IPS DF 6.9 (cell line): ENCODE results near the gene HMCN2.

Experiments used
- DNase-seq: peaks from one replicate; pipeline ENCODE4 v3.0.0-alpha.2; 2013; ENCODE audit warnings: low read depth, low spot score
- H3K27ac ChIP-seq: one replicate; pipeline ENCODE4 v1.5.1; 2013; ENCODE audit warnings: low read length, control low read depth
- H3K27me3 ChIP-seq: 2 replicates; pipeline ENCODE4 v1.6.1; 2013; ENCODE audit warnings: mild to moderate bottlenecking, low read length; ENCODE audit not compliant: control insufficient read depth, insufficient read depth
- H3K36me3 ChIP-seq: 2 replicates; pipeline ENCODE4 v1.6.1; 2013; ENCODE audit warnings: low read length; ENCODE audit not compliant: control insufficient read depth, insufficient read depth
- H3K4me1 ChIP-seq: 2 replicates; pipeline ENCODE4 v1.6.1; 2013; ENCODE audit warnings: low read length; ENCODE audit not compliant: control insufficient read depth, insufficient read depth
- H3K4me3 ChIP-seq: 2 replicates; pipeline ENCODE4 v1.5.1; 2013; ENCODE audit warnings: mild to moderate bottlenecking, low read length
- H3K9me3 ChIP-seq: 2 replicates; pipeline ENCODE4 v1.6.1; 2013; ENCODE audit warnings: low read length, inconsistent platforms; ENCODE audit not compliant: control insufficient read depth, insufficient read depth
- WGBS: extraction: QIAGEN DNeasy Blood & Tissue Kit; methylation state at CpG from one replicate; pipeline ENCODE4 v1.1.7; 2013; ENCODE audit warnings: mixed read lengths, missing lambda C conversion rate; ENCODE audit not compliant: insufficient read length, insufficient coverage; 5-methylcytosine and 5-hydroxymethylcytosine counted together

Gene HMCN2

DNA sequence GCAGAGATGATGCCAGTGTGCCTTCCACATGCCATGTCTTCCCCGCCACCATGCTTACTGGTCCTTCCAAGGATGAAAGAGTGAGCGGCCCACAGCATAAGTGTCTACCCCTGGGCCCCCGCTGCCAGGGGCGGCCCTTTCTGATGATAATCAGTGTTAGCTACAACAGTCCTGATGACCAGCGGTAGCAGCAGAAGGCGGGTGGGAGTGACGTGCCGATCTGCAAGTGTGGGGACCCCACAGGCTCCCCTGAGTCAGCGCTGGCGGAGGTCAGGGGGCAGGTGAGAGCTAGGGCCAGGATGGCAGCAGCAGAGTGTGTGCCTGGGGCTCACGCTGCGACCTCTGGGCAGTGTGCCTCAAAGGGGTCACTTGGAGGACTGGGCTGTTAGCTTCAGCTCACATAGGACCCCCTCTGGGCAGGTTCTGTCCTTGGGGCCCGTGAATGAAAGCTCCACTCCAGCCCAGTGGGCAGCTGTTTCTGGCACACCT is 80.4 kb downstream of the HMCN2 start:
- Histone ChIP-seq H3K36me3 (no peaks in the 10 kb centered on the region), H3K27me3 (no peaks in the 10 kb centered on the region), H3K9me3 (no peaks in the 10 kb centered on the region), H3K4me1 (peaks cover 7% of the 10 kb centered on the region), H3K4me3 (no peak overlapping the region), H3K27ac (no peak overlapping the region)
- DNase-seq: no peak
- no CpG with 5 or more reads among the region's 13 CpGs for WGBS

GRCh38 chr9:130346431-130346830 is 80.9 kb downstream of the HMCN2 start:
- H3K27ac ChIP-seq: no peak overlapping the region

GRCh38 chr9:130347036-130347435 is 81.5 kb downstream of the HMCN2 start:
- Histone ChIP-seq H3K9me3 (no peaks in the 10 kb centered on the region), H3K4me3 (no peak overlapping the region), H3K36me3 (no peaks in the 10 kb centered on the region), H3K4me1 (peaks cover 7% of the 10 kb centered on the region), H3K27ac (no peak overlapping the region), H3K27me3 (no peaks in the 10 kb centered on the region)
- DNase-seq: no peak
- no CpG with 5 or more reads among the region's 14 CpGs for WGBS

More at GRCh38 chr9:130346431-130346830, 80.9 kb downstream of the HMCN2 start:
- Histone ChIP-seq H3K4me3 (no peak overlapping the region), H3K27me3 (no peaks in the 10 kb centered on the region), H3K9me3 (no peaks in the 10 kb centered on the region), H3K36me3 (no peaks in the 10 kb centered on the region), H3K4me1 (peaks cover 7% of the 10 kb centered on the region)
- no peak for DNase-seq
- no CpG with 5 or more reads among the region's 14 CpGs for WGBS

GRCh38 chr9:130347931-130348330 is 82.4 kb downstream of the HMCN2 start:
- no peak for DNase-seq
- no peaks in the 10 kb centered on the region for H3K36me3 ChIP-seq
- no peaks in the 10 kb centered on the region for H3K9me3 ChIP-seq
- WGBS: no CpG with 5 or more reads among the region's 6 CpGs
- peaks cover 7% of the 10 kb centered on the region for H3K4me1 ChIP-seq
- H3K27ac ChIP-seq: no peak overlapping the region
- H3K4me3 ChIP-seq: no peak overlapping the region
- no peaks in the 10 kb centered on the region for H3K27me3 ChIP-seq

DNA sequence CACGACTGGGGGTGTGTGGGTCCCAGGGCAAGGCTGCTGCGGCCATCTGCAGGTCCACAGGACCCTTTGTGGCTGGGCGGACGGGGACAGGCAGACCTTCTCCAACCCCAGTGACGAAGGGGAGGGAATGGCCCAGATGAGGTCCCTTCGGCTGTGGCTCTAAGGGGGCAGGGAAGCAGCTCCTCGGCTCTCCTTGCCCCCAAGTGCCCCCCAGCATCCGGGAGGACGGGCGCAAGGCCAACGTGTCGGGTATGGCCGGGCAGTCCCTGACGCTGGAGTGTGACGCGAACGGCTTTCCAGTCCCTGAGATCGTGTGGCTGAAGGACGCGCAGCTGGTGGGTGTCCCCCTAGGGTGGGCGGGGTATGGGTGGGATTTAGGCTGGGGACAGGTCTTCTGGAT is 82.8 kb downstream of the HMCN2 start:
- Histone ChIP-seq H3K9me3 (no peaks in the 10 kb centered on the region), H3K36me3 (no peaks in the 10 kb centered on the region), H3K4me1 (peaks cover 7% of the 10 kb centered on the region), H3K4me3 (no peak overlapping the region), H3K27ac (no peak overlapping the region), H3K27me3 (no peaks in the 10 kb centered on the region)
- no CpG with 5 or more reads among the region's 21 CpGs for WGBS
- no peak for DNase-seq

DNA sequence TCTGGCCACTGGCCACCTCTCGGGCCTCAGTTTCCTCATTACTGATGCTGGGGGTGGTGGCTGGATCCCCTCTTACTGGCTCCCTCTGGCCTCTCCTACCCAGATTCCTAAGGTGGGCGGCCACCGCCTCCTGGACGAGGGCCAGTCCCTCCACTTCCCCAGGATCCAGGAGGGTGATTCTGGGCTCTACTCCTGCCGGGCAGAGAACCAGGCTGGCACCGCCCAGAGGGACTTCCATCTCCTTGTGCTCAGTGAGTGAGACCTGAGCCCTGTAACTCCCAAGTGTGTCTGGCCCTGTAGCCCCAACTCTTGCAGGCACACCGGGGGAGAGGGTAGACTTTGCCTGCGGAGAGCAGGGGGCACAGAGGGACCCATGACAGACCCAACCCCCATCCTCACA is 83.3 kb downstream of the HMCN2 start:
- no CpG with 5 or more reads among the region's 8 CpGs for WGBS
- no peak overlapping the region for H3K27ac ChIP-seq
- no peak overlapping the region for H3K4me3 ChIP-seq
- H3K4me1 ChIP-seq: peaks cover 7% of the 10 kb centered on the region
- DNase-seq: no peak
- H3K27me3 ChIP-seq: no peaks in the 10 kb centered on the region
- no peaks in the 10 kb centered on the region for H3K36me3 ChIP-seq
- no peaks in the 10 kb centered on the region for H3K9me3 ChIP-seq

- DNase-seq: no peak
- Histone ChIP-seq H3K4me3 (no peak overlapping the region), H3K9me3 (no peaks in the 10 kb centered on the region), H3K27ac (no peak overlapping the region), H3K4me1 (peaks cover 7% of the 10 kb centered on the region), H3K36me3 (no peaks in the 10 kb centered on the region), H3K27me3 (no peaks in the 10 kb centered on the region)
- WGBS: no CpG with 5 or more reads among the region's 11 CpGs
Observed at GRCh38 chr9:130349398-130349797, 83.8 kb downstream of the HMCN2 start.

DNA sequence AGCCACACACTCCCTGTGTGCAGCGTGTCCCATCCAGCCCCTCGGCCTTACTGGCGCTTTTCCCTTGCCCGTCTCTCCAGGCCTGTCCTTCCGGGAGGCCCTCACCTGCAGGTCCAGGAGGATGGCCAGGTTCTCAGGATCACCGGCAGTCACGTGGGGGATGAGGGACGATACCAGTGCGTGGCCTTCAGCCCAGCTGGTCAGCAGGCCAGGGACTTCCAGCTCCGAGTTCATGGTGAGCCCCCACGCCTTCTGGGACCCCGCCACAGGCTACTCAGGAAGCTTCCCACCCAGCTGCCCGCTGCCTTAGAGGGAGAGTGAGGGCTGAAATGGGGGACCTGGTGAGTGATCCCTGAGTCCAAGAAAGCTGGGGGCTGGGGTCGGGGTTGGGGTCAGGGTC is 85.8 kb downstream of the HMCN2 start:
- no peak overlapping the region for H3K4me3 ChIP-seq
- DNase-seq: no peak
- H3K9me3 ChIP-seq: no peaks in the 10 kb centered on the region
- peaks cover 2% of the 10 kb centered on the region; the same call in 1 of the 2 replicates for H3K36me3 ChIP-seq
- H3K4me1 ChIP-seq: no peaks in the 10 kb centered on the region
- no peaks in the 10 kb centered on the region for H3K27me3 ChIP-seq
- no CpG with 5 or more reads among the region's 14 CpGs for WGBS
- H3K27ac ChIP-seq: no peak overlapping the region

DNA sequence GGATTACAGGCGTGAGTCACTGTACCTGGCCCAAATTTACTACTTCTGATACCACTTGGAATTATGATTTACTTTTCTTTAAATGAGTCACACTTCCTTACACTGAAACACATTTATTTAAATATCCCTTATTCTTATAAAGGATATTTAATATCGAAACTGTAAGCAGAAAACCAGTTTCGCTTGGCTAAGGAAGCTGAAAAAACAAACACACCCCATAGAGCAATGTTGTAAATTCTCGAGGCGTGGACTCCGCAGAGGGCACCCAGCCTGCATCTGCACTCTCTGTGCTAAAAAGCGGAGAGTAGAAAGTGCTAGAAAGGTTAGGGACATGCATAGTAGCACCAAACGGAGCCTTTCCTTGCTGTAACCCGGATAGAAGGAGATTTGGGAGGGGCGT is 86.5 kb downstream of the HMCN2 start:
- Histone ChIP-seq H3K36me3 (peaks cover 2% of the 10 kb centered on the region; the same call in 1 of the 2 replicates), H3K9me3 (no peaks in the 10 kb centered on the region), H3K4me3 (no peak overlapping the region), H3K27ac (no peak overlapping the region), H3K27me3 (no peaks in the 10 kb centered on the region), H3K4me1 (no peaks in the 10 kb centered on the region)
- no CpG with 5 or more reads among the region's 10 CpGs for WGBS
- DNase-seq: no peak

DNA sequence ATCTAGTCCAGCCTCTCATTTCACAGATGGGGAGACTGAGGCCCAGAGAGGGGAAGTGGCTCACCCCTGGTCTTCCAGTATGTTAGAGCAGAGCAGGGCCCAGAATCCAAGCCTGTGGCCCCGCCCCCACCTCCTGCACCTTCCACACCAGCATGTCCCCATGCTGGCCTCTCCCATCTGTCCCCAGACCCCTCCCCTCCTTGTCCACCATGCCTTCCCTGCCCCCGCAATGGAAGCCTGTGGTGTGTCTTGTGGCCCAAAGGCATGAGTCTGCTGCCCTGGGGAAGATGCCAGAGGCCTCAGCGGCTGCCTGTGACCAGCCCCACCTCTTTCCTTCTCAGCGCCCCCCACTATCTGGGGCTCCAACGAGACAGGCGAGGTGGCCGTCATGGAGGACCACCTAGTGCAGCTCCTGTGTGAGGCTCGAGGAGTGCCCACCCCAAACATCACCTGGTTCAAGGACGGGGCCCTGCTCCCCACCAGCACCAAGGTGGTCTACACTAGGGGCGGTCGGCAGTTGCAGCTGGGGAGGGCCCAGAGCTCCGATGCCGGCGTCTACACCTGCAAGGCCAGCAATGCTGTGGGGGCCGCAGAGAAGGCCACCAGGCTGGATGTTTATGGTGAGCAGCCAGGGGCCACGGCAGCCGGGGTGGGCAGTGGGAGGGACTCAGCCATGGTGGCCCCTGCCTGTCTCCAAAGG is 87.2 kb downstream of the HMCN2 start:
- H3K4me3 ChIP-seq: no peak overlapping the region; the same call in 1 of the 2 replicates
- no peaks in the 10 kb centered on the region for H3K9me3 ChIP-seq
- no peaks in the 10 kb centered on the region for H3K27me3 ChIP-seq
- WGBS: no CpG with 5 or more reads among the region's 17 CpGs
- DNase-seq: no peak
- H3K36me3 ChIP-seq: peaks cover 2% of the 10 kb centered on the region; the same call in 1 of the 2 replicates
- no peaks in the 10 kb centered on the region for H3K4me1 ChIP-seq
- H3K27ac ChIP-seq: no peak overlapping the region

- H3K36me3 ChIP-seq: peaks cover 5% of the 10 kb centered on the region; the same call in 1 of the 2 replicates
- H3K27me3 ChIP-seq: no peaks in the 10 kb centered on the region
- H3K4me1 ChIP-seq: no peaks in the 10 kb centered on the region
- H3K9me3 ChIP-seq: no peaks in the 10 kb centered on the region
- no CpG with 5 or more reads among the region's 13 CpGs for whole genome bisulfite sequencing
- no peak for DNase-seq
- H3K27ac ChIP-seq: no peak overlapping the region
- no peak overlapping the region for H3K4me3 ChIP-seq
Observed at GRCh38 chr9:130354378-130354777, 88.8 kb downstream of the HMCN2 start.
